Effector CD4-positive, alpha-beta T cell (primary cell): ENCODE data around the gene TCF7.

Experiments
- DNase-seq: peaks from one replicate; pipeline ENCODE4 v3.0.0-alpha.2; 2020

The TCF7 gene

DNA sequence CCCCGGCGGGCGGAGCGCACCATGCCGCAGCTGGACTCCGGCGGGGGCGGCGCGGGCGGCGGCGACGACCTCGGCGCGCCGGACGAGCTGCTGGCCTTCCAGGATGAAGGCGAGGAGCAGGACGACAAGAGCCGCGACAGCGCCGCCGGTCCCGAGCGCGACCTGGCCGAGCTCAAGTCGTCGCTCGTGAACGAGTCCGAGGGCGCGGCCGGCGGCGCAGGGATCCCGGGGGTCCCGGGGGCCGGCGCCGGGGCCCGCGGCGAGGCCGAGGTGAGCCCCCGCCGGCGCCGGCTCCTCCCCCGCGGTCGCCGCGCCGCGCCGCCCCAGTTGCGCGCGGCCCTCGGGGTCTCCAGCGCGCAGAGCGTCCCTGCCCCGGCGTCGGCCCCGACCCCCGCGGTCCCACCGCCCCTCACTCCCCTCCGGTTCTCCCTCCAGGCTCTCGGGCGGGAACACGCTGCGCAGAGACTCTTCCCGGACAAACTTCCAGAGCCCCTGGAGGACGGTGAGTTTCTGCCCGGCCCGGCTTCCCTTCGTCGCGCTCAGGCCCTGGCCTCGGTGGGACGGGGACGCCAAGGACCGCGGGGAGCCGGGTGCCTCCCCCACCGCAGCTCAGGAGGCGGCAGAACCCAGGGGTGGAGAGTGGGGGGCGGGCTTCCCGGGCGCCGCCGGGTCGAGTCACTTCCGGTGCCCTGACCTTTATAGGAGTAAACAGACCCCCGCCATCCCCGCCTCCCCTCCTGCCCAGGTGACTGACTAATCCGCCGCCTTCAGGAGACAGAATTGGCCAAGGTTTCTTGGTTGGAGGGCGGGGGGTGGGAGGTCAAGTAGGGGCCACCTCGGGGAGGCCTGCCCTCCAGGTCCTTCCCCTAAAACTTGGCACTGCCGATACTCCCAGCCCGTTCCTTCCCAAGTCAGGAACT is 665 bp downstream of the TCF7 start:
- DNase-seq, result peak; percentile 72

DNA sequence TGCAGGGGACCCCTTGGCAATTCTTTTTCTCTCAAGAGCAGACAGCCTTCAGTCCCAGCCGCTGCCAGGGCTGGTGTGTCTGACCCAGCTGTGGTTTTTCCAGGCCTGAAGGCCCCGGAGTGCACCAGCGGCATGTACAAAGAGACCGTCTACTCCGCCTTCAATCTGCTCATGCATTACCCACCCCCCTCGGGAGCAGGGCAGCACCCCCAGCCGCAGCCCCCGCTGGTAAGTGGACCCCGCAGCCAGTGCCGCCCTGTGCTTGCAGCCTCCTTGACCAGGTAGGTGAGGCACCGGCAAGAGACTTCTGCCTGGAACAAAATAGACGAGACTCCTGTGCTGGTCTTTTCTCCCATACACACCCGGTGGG is 1.3 kb downstream of the TCF7 start:
- no peak for DNase-seq

DNA sequence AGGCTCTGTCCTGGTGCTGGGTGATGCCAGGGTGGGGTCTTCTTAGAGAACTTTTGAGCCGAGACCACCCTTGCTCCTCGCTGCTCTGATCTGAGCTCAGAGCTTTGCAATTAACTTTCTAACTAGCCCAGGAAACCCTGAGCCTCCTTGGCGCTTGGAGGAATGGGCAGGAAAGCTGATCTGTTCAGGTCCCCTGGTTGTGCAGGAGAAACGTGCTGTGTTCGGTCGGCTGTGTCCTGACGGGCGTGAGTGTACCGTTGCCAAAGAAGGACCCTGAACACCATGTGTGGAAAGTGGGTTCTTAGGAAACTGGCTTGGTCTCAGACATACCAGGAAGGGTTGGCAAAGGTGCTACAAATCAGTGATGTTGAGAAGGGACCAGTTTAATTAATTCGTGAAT is 1.8 kb downstream of the TCF7 start:
- no peak for DNase-seq

GRCh38 chr5:134116789-134117761 is 2.6 kb downstream of the TCF7 start:
- DNase-seq, result no peak

DNA sequence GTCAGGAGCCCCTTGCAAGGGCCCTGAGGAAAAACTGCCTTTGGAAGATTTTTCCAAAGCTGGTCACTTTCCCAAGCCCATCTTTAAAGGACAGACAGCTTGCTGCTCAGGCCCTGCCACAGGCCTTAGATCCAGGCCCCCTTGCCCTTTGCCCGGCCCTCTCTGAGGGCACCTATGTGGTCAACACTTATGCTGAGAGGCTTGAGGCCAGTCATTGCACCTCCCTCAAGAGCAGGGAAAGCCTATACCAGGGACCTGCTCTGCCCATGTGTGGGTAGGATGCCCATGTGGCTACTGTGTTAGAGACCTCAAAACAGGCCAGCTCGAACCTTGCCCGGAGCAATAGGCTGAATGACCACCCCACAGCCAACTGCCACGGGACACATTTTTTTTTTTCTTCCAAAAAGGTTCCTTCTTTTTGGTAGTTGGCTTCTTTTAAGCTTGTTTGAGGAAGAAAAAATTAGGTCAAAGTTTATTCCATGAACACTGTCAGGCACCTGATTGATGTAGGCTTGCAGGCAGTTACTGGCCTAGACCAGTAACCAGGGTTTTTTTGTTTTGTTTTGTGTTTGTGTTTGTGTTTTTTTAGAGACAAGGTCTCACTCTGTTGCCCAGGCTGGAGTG is 3.8 kb downstream of the TCF7 start:
- DNase-seq, result no peak

DNA sequence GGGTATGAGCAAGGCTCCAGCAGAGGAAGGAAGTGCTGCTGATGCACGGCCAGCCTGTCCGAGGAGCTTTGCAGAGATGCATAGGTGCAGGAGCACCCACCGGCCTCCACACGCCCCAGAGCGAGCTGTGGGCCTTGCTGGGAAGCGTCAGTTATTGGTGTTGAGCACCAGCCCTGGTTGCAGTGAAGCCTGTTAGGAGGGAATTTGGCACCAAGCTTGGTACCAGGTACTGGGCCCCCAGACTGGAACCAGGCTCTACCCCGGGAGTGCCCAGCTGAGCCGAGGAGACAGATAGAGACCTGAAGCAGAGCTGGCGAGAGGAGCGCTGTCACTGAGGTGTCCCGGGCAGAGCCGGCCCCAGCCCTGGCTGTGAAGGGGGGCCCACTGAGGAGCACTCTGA is 5.2 kb downstream of the TCF7 start:
- no peak for DNase-seq

- no peak for DNase-seq
Measured at GRCh38 chr5:134120386-134121138, 6.1 kb downstream of the TCF7 start.

GRCh38 chr5:134122530-134122929 is 8.0 kb downstream of the TCF7 start:
- peak; percentile 67 for DNase-seq

DNA sequence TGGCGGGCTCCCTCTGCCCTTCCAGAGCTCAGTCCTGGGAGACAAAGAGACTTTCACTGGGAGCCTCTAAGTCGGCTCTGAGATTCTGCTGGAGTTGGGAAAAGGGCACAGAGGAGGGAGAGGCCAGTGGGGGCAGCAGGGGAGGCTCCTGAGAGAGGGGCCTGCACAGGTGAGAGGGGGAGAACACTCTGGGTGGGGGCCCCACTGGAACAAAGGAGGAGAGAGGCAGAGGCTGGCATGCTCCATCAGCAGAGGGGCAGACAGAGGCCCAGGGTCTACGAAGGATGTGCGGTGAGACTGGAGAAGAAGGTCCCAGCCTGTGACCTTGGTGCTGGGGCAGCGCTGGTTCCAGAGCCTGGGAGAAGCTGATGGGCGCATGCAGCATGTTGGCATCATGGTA is 8.9 kb downstream of the TCF7 start:
- DNase-seq, result no peak

DNA sequence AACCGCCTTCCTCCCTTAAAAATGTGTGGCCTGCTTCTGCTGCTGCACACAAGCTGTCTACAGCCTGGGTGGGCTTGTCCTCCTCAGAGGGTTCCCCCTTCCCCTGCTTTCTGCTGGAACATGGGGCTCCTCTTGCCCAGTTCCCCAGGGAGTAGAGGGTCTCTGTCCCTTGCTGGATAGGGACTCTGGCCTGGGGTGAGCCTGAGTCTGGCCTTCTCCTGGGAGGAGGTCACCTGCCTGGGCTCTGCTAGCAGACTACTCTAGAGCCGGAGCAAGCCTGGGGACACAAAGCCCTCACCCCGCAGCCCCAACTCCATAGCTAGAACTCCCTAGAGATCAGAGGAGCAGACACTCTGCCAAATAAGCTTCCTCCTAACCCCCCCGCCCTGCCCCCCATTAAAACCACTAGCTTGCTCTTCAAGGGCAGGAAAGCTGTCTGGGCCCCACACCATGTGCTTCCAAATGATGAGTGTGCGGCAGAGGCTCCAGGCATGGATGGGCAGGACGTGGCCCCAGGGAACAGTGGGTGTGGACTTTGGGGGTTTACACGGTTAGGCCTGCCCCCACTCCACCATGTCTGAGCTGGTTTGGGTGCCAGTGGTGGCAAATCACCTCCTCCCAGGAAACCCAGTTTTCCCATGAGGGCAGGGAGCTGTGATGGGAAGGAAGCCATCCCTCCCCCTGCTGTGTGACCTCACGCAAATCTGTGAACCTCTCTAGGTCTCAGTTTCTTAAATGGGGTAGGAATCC is 10.0 kb downstream of the TCF7 start:
- DNase-seq, result peak; percentile 50

DNA sequence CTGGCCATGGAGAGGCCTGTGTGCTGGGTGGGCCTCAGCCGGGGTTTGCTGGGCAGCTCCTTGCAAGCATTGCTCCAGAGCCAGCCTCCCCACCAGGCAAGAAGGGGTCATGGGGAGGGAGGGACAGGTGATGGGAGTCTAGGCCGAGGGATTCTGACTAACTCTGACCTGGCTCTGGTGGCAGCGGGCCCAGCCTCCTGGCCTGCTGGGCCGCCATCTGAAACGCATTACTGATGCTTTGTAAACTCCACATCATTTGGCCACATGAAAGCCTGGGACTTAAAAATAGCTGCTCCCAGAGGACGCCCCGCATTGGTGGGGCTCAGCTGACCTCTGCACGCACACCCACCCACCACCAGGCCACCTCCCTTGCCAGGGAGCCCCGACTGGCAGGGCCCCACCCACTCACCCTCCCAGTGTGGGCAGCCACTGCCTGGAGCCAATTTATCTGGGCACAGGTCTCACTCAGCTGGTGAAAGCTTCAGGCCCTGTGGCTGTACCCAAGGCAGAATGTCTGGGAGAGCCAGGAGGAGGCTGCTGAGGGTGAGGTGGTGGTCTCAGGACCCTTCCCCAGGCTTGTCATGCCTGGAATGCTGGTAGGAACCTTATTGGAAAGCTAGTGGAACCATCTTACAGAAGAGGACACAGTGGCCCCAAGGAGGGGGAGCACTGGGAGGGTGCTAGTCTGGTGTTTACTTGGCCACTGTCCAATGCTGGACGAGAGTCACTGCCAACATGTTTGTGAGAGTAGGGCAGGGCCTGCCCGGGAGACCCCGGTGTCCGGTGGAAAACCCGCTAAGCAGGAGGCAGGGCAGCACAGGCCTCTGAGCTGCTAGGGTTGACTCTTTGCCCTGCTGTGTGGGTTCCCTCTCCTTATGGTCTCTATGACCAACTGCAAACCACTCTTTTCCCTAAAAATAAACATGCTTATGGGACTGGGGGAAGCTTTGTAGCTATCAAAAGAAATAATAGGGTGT is 10.8 kb downstream of the TCF7 start:
- DNase-seq, result no peak

DNA sequence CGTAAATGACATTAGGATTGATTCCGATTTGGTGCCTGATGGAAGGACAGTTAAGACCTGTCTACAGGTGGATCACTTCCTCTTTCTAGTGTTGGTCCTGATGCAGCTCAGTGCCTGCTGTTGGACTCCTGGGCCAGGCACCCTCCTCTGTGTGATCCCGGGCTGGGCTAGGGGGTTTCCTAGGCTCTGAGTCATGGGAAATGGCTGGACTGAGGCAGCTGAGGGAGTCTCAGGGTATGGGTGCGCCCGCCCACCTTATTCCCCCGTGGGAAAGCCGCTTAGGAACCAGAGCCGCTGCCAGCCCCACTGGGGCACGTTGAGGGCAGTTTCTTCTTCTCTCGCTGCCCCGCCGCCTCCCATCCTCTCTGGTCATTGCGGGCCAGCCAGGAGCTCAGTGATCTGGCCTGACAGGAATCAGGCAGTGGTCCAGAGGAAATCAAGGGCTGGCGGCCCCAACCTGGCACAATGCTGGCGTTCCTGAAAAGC is 12.9 kb downstream of the TCF7 start:
- peak; percentile 66 for DNase-seq

DNA sequence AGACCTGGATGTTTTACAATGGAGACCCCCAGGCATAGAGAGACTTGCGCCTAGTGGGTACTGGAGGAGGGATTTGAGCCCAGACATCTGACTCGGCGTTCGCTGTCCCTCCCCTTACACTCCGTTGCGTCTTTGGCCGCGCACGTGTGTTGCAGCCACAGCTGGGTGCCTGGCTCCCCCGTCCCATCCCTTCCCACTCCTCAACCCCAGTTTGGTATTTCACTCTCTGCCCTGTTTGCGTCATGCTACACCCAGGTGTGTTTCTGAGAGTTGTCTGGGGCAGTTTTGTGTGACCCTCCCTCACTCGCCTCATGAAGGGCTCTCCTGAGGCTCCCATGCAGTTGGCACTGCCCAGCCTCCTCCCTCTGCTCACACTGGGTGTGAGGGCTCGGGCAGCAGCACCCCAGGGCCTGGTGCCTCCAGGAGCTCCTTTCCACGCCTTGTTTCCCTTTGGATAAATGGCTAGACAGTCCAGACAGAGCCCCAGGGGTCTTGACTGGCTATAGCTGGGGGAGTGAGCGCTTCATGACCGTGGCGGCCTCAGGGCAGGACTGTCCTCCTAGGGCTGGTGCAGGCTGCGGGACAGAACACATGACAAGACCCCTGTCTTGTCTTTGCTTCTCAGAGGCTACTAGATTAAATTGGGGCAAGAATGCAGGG is 13.6 kb downstream of the TCF7 start:
- no peak for DNase-seq

DNA sequence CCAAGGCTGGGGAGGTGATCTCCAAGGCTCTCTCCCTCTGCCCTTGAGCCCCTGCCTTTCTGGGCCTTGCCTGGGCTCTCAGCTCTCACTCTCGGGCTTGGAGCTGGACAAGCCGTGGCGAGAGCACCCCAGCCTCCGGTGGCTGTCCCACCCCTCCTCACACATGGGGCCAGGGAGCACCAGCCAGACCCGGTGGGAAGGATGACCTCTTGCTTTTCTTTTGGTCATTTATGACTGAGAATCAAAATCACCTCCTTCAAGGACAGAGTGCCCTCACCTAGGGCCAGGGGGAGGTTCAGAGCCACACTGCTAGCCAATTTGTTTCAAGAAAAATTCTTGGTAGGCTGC is 14.1 kb downstream of the TCF7 start:
- no peak for DNase-seq

DNA sequence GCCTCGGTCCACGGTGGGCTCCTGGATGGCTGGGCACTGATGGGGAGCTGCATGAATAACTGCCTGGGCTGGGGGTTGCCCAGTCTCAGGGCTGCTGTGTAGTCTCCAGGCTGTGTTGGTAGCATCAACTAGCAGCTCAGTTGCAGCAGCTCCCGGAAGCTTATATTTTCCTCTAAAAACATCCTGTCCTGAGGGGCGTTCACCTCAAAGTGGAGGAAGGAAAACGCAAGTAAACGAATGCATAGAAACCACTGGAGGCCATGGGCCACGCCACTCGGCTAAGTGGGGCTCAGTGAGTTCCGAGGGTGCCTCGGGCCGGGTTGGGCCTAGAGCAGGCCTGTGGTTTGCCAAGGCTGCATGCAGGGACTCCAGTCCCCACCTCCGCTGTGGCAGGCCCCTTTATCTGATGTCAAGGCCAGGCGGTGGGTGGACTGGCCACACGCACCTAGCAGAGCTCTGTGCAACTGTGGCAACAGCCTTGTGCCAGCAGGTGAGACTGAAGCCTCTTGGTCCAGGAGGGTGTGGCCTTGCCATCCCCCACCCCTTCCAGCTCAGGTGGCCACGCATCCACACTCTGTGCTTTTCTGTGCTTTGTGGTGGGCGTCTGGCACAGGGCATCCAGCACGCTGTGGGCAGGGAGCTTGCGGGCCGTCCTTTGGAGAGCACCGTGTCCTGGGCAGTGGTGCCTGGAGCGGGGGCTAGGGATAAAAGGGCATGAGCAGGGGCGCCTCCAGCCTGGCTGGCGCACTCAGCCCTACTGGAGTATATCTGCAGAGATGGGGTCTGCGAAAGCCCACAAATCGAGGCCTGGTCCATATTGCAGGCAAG is 15.1 kb downstream of the TCF7 start:
- DNase-seq, result no peak

GRCh38 chr5:134130239-134130945 is 15.9 kb downstream of the TCF7 start:
- no peak for DNase-seq

DNA sequence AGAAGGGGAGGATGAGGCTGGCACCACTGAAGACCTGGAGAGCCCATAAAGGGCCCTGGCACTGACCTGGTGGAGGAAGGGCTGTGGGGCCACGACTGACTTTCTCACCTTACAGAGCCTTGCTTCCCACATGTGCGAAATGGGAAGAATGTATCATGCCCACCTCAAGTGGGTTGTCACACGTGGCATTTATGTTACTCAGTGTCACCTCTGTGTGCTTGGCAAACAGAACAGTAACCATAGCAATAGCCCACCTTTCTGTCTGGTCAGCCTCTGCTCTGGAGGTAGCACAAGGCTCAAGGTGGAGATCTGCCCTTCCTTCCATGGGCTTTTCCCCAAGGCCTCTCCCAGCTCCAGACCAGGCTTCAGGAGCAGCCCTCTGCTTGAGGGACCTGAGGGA is 16.7 kb downstream of the TCF7 start:
- DNase-seq, result no peak
